Endodermal cell (in vitro differentiated cells): Measurements from ENCODE around the gene SLC26A2. TPM values are rescaled to one million over a fixed set of nuclear protein-coding genes. Genes with fewer than 3 reads are reported as not detected.
A peak's percentile ranks its signal among the peaks of the same experiment; 100 is the strongest.

Source experiments
- DNase-seq: peaks from one replicate; pipeline ENCODE4 v3.0.0-alpha.2; 2017
- H3K27ac ChIP-seq: 2 replicates; pipeline ENCODE4 v1.5.1; 2013; ENCODE audit warnings: mild to moderate bottlenecking, low read depth, low read length, moderate library complexity
- H3K27me3 ChIP-seq: 2 replicates; pipeline ENCODE4 v1.6.1; 2013; ENCODE audit warnings: mild to moderate bottlenecking, low read length, moderate library complexity; ENCODE audit not compliant: insufficient read depth, control insufficient read depth, poor library complexity, severe bottlenecking
- H3K36me3 ChIP-seq: 2 replicates; pipeline ENCODE4 v1.7.0; 2013; ENCODE audit warnings: mild to moderate bottlenecking, low read length, moderate library complexity; ENCODE audit not compliant: control insufficient read depth, insufficient read depth
- H3K4me1 ChIP-seq: one replicate; pipeline ENCODE4 v1.7.0; 2013; ENCODE audit warnings: low read length; ENCODE audit not compliant: control insufficient read depth, insufficient read depth
- H3K4me3 ChIP-seq: 2 replicates; pipeline ENCODE4 v1.5.1; 2013; ENCODE audit warnings: mild to moderate bottlenecking, low read length, moderate library complexity
- H3K9ac ChIP-seq: 2 replicates; pipeline ENCODE4 v1.6.1; 2013; ENCODE audit warnings: mild to moderate bottlenecking, low read length, moderate library complexity; ENCODE audit not compliant: poor library complexity, severe bottlenecking; ENCODE audit errors: extremely low read depth
- H3K9me3 ChIP-seq: 2 replicates; pipeline ENCODE4 v1.6.1; 2013; ENCODE audit warnings: mild to moderate bottlenecking, low read length, moderate library complexity; ENCODE audit not compliant: control insufficient read depth
- H3K27ac Mint-ChIP-seq: 2 replicates; pipeline ENCODE4 v1.8.0; 2020; ENCODE audit warnings: mixed read lengths
- H3K27me3 Mint-ChIP-seq: 2 replicates; pipeline ENCODE4 v1.8.0; 2021; ENCODE audit warnings: mild to moderate bottlenecking, mixed read lengths; ENCODE audit not compliant: insufficient read depth
- H3K36me3 Mint-ChIP-seq: 2 replicates; pipeline ENCODE4 v1.8.0; 2020; ENCODE audit warnings: low read depth, mixed read lengths
- H3K4me1 Mint-ChIP-seq: 2 replicates; pipeline ENCODE4 v1.8.0; 2020; ENCODE audit warnings: mixed read lengths
- H3K4me3 Mint-ChIP-seq: 2 replicates; pipeline ENCODE4 v1.8.0; 2020; ENCODE audit warnings: mild to moderate bottlenecking, moderate library complexity, mixed read lengths
- H3K9me3 Mint-ChIP-seq: 2 replicates; pipeline ENCODE4 v1.8.0; 2020; ENCODE audit warnings: mild to moderate bottlenecking, mixed read lengths
- WGBS, 2 experiments: methylation state at CpG; one replicate each; pipeline versions ENCODE4 v1.1.5 to v1.1.7; 2013; ENCODE audit warnings: missing lambda C conversion rate in 2 of 2, mixed read lengths in 1 of 2; ENCODE audit not compliant: insufficient coverage in 1 of 2, insufficient read length in 1 of 2; 5-methylcytosine and 5-hydroxymethylcytosine counted together
- total RNA-seq, 2 donors: library from RNA; stranded (reverse); fragmentation: NEBNext Ultra II Directional in 1 of 2; extraction: Animal tissue kit (Norgen Biotek cat#: 25700) in 1 of 2; gene quantifications; 2 replicates in 1 of 2; 3 replicates in 1 of 2; pipeline ENCODE4 v1.2.1, GENCODE V29; 2021
- TF ChIP-seq, protein P1 (sequence below): fragments of 200-600 bp; sonication (generic); conservative IDR thresholded peaks from 2 replicates; pipeline ENCODE4 v1.5.0; 2021; ENCODE audit warnings: antibody characterized with exemption, mild to moderate bottlenecking

The SLC26A2 gene
- total RNA-seq, 2 donors from 2014 or later: 22.3 to 23.9 TPM

DNA sequence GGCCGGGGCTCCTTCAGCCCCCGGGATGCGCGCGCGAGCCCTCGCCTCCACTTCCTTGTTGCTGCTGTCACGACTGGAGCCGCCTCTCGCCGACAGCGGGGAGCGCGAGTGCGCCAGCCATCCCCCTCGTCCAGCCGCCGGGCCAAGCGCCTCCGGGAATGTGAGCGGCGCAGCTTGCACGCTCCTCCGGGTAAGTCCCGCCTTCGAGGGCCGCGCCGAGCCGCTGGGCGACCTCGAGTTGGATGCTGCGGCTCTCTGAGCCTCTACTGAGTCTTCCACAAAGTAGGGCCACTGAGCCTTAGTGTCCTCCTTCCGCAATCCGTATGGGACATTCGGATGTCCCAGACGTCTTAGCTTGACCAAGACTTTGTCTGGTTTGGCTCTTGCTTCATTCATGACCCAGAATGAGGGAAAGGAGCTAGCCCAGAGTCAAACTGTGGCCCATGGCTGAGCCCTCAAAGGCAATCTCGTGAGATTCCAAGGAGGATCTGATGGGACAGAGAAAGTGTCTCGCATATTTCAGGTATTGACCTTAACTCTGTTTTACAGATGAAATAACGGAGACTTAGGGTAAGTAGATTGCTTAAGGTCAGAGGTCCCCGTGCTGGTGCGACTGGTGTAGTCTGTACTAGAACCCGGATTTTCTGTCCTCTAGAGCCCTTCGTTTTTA, 40.6 kb downstream of the SLC26A2 start:
- Mint-ChIP-seq H3K4me1 (peaks cover 23% of the 10 kb centered on the region), H3K9me3 (no peaks in the 10 kb centered on the region), H3K4me3 (peak overlapping the region; percentile 87), H3K27me3 (no peaks in the 10 kb centered on the region), H3K36me3 (peaks cover 19% of the 10 kb centered on the region), H3K27ac (peak overlapping the region; percentile 92)
- TF ChIP-seq, protein P1, sequence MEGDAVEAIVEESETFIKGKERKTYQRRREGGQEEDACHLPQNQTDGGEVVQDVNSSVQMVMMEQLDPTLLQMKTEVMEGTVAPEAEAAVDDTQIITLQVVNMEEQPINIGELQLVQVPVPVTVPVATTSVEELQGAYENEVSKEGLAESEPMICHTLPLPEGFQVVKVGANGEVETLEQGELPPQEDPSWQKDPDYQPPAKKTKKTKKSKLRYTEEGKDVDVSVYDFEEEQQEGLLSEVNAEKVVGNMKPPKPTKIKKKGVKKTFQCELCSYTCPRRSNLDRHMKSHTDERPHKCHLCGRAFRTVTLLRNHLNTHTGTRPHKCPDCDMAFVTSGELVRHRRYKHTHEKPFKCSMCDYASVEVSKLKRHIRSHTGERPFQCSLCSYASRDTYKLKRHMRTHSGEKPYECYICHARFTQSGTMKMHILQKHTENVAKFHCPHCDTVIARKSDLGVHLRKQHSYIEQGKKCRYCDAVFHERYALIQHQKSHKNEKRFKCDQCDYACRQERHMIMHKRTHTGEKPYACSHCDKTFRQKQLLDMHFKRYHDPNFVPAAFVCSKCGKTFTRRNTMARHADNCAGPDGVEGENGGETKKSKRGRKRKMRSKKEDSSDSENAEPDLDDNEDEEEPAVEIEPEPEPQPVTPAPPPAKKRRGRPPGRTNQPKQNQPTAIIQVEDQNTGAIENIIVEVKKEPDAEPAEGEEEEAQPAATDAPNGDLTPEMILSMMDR: no peak
- H3K9ac ChIP-seq: peak overlapping the region; percentile 79
- H3K27me3 ChIP-seq: no peaks in the 10 kb centered on the region
- 1 to 4% methylated on average over 16 to 44 of the region's 44 CpGs for WGBS, 2 experiments
- peaks cover 4% of the 10 kb centered on the region for H3K4me1 ChIP-seq
- peak overlapping the region; percentile 45 for H3K27ac ChIP-seq
- DNase-seq: peak; percentile 75
- peak overlapping the region; percentile 90 for H3K4me3 ChIP-seq
- no peaks in the 10 kb centered on the region for H3K9me3 ChIP-seq
- peaks cover 26% of the 10 kb centered on the region for H3K36me3 ChIP-seq

DNA sequence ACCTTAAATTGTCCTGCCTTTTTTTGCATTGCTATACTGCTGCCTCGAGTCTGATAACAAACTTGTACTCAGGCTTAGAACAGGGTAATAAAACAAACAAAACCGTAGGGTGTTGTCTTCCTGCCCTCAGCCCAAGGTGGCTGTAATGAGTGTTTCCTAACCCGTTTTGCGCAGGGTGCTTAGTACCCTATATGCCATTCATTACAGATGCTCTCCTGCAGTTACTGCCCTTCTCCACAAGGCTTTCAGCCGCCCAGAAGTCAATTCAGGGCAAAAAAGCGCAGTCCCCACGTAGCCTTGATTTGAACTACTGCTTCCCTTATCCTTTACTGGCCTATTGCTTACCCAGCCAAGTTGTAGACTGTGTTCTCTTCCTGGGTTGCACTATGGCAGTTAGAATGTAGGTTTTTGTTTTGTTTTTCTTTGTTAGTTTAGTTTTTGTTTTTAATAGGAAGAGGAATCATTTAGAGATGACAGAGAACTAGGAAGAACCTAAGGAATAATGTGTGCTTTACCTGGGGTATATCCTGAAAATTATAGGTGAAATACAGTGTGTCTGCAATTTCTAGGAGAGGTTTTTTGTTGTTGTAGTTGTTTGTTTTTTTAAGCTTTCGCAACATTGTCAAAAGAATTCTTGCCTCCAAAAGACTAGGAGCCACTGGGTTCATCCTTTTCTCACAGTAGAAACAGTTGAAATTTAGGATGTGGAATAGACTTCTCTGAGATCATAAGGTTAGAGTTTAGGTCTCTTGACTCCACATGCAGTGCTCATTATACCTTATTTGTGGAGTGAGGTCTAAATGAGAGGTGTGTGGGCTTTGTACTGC, 41.3 kb downstream of the SLC26A2 start:
- peak overlapping the region; percentile 90 for H3K4me3 ChIP-seq
- H3K27ac Mint-ChIP-seq: peak overlapping the region; percentile 92
- H3K4me1 ChIP-seq: peaks cover 4% of the 10 kb centered on the region
- H3K9ac ChIP-seq: peak overlapping the region; percentile 79
- H3K9me3 ChIP-seq: no peaks in the 10 kb centered on the region
- H3K36me3 Mint-ChIP-seq: peaks cover 24% of the 10 kb centered on the region
- TF ChIP-seq, protein P1: peak; percentile 75
- H3K4me1 Mint-ChIP-seq: peaks cover 25% of the 10 kb centered on the region
- H3K9me3 Mint-ChIP-seq: no peaks in the 10 kb centered on the region
- no peaks in the 10 kb centered on the region for H3K27me3 ChIP-seq
- no peaks in the 10 kb centered on the region for H3K27me3 Mint-ChIP-seq
- H3K4me3 Mint-ChIP-seq: peak overlapping the region; percentile 87
- H3K27ac ChIP-seq: no peak overlapping the region
- H3K36me3 ChIP-seq: peaks cover 32% of the 10 kb centered on the region
- WGBS, 2 experiments: 20 to 21% methylated on average over 5 to 8 of the region's 8 CpGs
- DNase-seq: peak; percentile 80

DNA sequence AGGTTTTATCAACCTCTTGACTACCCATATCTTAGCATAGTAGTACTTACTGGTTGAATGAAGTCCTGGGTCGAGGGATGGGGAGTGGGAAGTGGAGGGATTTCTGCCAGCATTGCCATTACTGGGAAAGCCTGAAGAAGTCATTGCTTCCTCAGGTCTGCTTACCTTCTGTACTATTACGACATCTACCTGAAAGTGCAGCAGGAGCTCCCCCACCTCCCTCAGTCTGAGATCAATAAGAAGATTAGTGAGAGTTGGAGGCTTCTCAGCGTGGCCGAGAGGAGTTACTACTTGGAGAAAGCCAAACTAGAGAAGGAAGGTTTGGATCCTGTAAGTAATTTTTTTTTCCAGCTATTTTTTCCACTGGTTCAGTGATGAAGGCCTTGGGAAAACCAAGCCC, 45.8 kb downstream of the SLC26A2 start:
- TF ChIP-seq, protein P1: no peak
- Histone ChIP-seq H3K4me1 (no peaks in the 10 kb centered on the region), H3K4me3 (no peak overlapping the region), H3K27me3 (no peaks in the 10 kb centered on the region), H3K36me3 (peaks cover 75% of the 10 kb centered on the region), H3K27ac (no peak overlapping the region), H3K9ac (no peak overlapping the region), H3K9me3 (no peaks in the 10 kb centered on the region)
- 94 to 100% methylated on average over 2 to 4 of the region's 4 CpGs for WGBS, 2 experiments
- no peak for DNase-seq
- no peak overlapping the region for H3K27ac Mint-ChIP-seq
- H3K4me1 Mint-ChIP-seq: peaks cover 13% of the 10 kb centered on the region
- H3K36me3 Mint-ChIP-seq: peaks cover 57% of the 10 kb centered on the region
- H3K27me3 Mint-ChIP-seq: no peaks in the 10 kb centered on the region
- no peaks in the 10 kb centered on the region for H3K9me3 Mint-ChIP-seq
- no peak overlapping the region for H3K4me3 Mint-ChIP-seq
